Endothelial cell of umbilical vein (primary cell): ENCODE results near the gene ACTR3. TPM values are rescaled to one million over a fixed set of nuclear protein-coding genes. Genes with fewer than 3 reads are reported as not detected.
A peak's percentile ranks its signal among the peaks of the same experiment; 100 is the strongest.

Experiments
- BruUV-seq: library from RNA; stranded (reverse); fragments of 400-500 nt; replicated peaks from 2 replicates; lab custom pipeline; 2021; lab: Mats Ljungman, UMichigan
- CTCF ChIA-PET: fragments of 300-600, 350-600 bp; sonication (Branson Sonifier 250); formaldehyde crosslinking; loops from one replicate; lab custom pipeline; 2021; ENCODE audit warnings: antibody characterized with exemption, inconsistent platforms; lab: Charles Lee
- POLR2A ChIA-PET: fragments of 300-600, 350-600 bp; sonication (Branson Sonifier 250); formaldehyde crosslinking; loops from one replicate; lab custom pipeline; 2021; ENCODE audit warnings: antibody characterized with exemption, inconsistent platforms; lab: Charles Lee
- DNase-seq: peaks from one replicate; pipeline ENCODE4 v3.0.0-alpha.2; 2011; ENCODE audit warnings: low read depth, low spot score
- FAIRE-seq: peaks from 2 replicates; lab custom pipeline; 2011; peaks lifted over from hg19 to GRCh38; lab: Jason Lieb, UNC
- H2AFZ ChIP-seq: 2 replicates; pipeline ENCODE4 v1.6.0; 2012; ENCODE audit warnings: low read depth, low read length, control low read depth, inconsistent platforms
- H3K27ac ChIP-seq: 2 replicates; pipeline ENCODE4 v1.5.1; 2011; ENCODE audit warnings: low read depth, mild to moderate bottlenecking, control low read depth, low read length, moderate library complexity; ENCODE audit not compliant: insufficient read depth
- H3K27me3 ChIP-seq, 2 experiments: 2 replicates each; pipeline versions ENCODE4 v1.6.0 to v1.6.1; 2011; ENCODE audit warnings: low read length in 2 of 2, mixed read lengths in 1 of 2; ENCODE audit not compliant: control insufficient read depth in 2 of 2, insufficient read depth in 2 of 2
- H3K36me3 ChIP-seq, 2 experiments: 2 replicates in 1 of 2; 3 replicates in 1 of 2; pipeline ENCODE4 v1.5.1; 2011; ENCODE audit warnings: low read length in 2 of 2, mild to moderate bottlenecking in 1 of 2, moderate library complexity in 1 of 2; ENCODE audit not compliant: control insufficient read depth in 2 of 2, insufficient read depth in 2 of 2; ENCODE audit errors: extremely low read depth in 1 of 2
- H3K4me1 ChIP-seq: 3 replicates; pipeline ENCODE4 v1.5.1; 2011; ENCODE audit warnings: mild to moderate bottlenecking, low read length; ENCODE audit not compliant: control insufficient read depth, insufficient read depth; ENCODE audit errors: extremely low read depth
- H3K4me2 ChIP-seq: 2 replicates; pipeline ENCODE4 v1.6.1; 2011; ENCODE audit warnings: low read length, control low read depth, mixed read lengths; ENCODE audit not compliant: insufficient read depth
- H3K4me3 ChIP-seq, 3 experiments: fragments of 200-600 bp in 1 of 3; sonication (generic), shearing (Covaris generic) in 1 of 3; replicated peaks in 1 of 3; 2 replicates each; pipeline ENCODE4 v1.5.1; 2011 to 2016; ENCODE audit warnings: control low read depth in 3 of 3, low read length in 3 of 3, mild to moderate bottlenecking in 2 of 3, inconsistent platforms in 1 of 3, low read depth in 1 of 3, moderate library complexity in 1 of 3; ENCODE audit not compliant: insufficient read depth in 1 of 3
- H3K79me2 ChIP-seq: 2 replicates; pipeline ENCODE4 v1.6.0; 2012; ENCODE audit warnings: low read length, inconsistent platforms; ENCODE audit not compliant: control insufficient read depth, insufficient read depth
- H3K9ac ChIP-seq: replicated peaks from 2 replicates; pipeline ENCODE3; 2011; ENCODE audit warnings: low read length, control low read depth; ENCODE audit not compliant: insufficient read depth; ENCODE audit errors: extremely low read depth
- H3K9me1 ChIP-seq: replicated peaks from 3 replicates; pipeline ENCODE4 v1.6.0; 2011; ENCODE audit warnings: mild to moderate bottlenecking, low read length; ENCODE audit not compliant: control insufficient read depth, insufficient read depth; ENCODE audit errors: extremely low read depth
- H3K9me3 ChIP-seq: replicated peaks from 2 replicates; pipeline ENCODE4 v1.5.1; 2012; ENCODE audit warnings: low read length, inconsistent platforms; ENCODE audit not compliant: control insufficient read depth, insufficient read depth
- H4K20me1 ChIP-seq: replicated peaks from 2 replicates; pipeline ENCODE3; 2011; ENCODE audit warnings: mild to moderate bottlenecking, low read length; ENCODE audit not compliant: control insufficient read depth, insufficient read depth; ENCODE audit errors: extremely low read depth
- EZH2 ChIP-seq: IDR thresholded peaks from 2 replicates; pipeline ENCODE4 v1.6.1; 2012; ENCODE audit warnings: borderline replicate concordance, low read depth, mild to moderate bottlenecking, moderate library complexity, low read length, inconsistent platforms; ENCODE audit not compliant: severe bottlenecking
- FOS ChIP-seq: IDR thresholded peaks from 2 replicates; pipeline ENCODE4 v1.6.1; 2011; ENCODE audit warnings: mild to moderate bottlenecking, low read length, moderate library complexity, borderline replicate concordance; ENCODE audit not compliant: insufficient read depth
- GATA2 ChIP-seq: IDR thresholded peaks from 2 replicates; pipeline ENCODE4 v1.7.0; 2011; ENCODE audit warnings: low read depth, mild to moderate bottlenecking, moderate library complexity, mixed read lengths, low read length; ENCODE audit not compliant: insufficient read length, insufficient read depth
- JUN ChIP-seq: IDR thresholded peaks from 2 replicates; pipeline ENCODE4 v1.6.1; 2011; ENCODE audit warnings: borderline replicate concordance, low read depth; ENCODE audit not compliant: insufficient read length, insufficient read depth
- MYC ChIP-seq: IDR thresholded peaks from one replicate; pipeline ENCODE4 v1.6.1; 2011; ENCODE audit warnings: mild to moderate bottlenecking, low read depth, low read length
- POLR2A ChIP-seq: IDR thresholded peaks from 2 replicates; pipeline ENCODE4 v1.6.1; 2012; ENCODE audit warnings: low read depth, mild to moderate bottlenecking, control low read depth, low read length
- POLR2AphosphoS5 ChIP-seq: IDR thresholded peaks from 2 replicates; pipeline ENCODE4 v1.6.1; 2012; ENCODE audit warnings: low read depth, mild to moderate bottlenecking, control low read depth, low read length, moderate library complexity; ENCODE audit not compliant: insufficient read depth
- dilution Hi-C: fragments of 300-500 bp; cut with MboI; formaldehyde crosslinking; loops from one replicate; pipeline ENCODE4 v1.15.0; 2019; ENCODE audit warnings: low sequenced_read_pairs; ENCODE audit not compliant: extremely low pct_ligation_motif_present
- intact Hi-C: fragments of 100-400 bp; cut with micrococcal nuclease; formaldehyde crosslinking; loops from one replicate; pipeline ENCODE4 v1.10.0; 2022
- polyA plus RNA-seq, 4 experiments: library from polyadenylated mRNA; depleted of rRNA in 3 of 4; stranded (reverse) in 3 of 4; unstranded in 1 of 4; fragments of >200 nt; gene quantifications; 2 replicates each; pipeline versions ENCODE4 v1.2.1 to v1.2.3, GENCODE V29; 2011 to 2012; ENCODE audit warnings: missing spikeins in 1 of 4
- total RNA-seq: library from RNA; stranded (reverse); gene quantifications from 2 replicates; pipeline ENCODE4 v1.2.3, GENCODE V29; 2021
- TF ChIP-seq, protein P1 (sequence below), 2 donors: IDR thresholded peaks; 1 replicate in 1 of 2; 2 replicates in 1 of 2; pipeline ENCODE4 v1.5.1; 2011; ENCODE audit warnings: low read length in 2 of 2, mild to moderate bottlenecking in 2 of 2, moderate library complexity in 2 of 2, control low read depth in 1 of 2, inconsistent platforms in 1 of 2, low read depth in 1 of 2; ENCODE audit not compliant: insufficient read depth in 1 of 2; ENCODE audit errors: extremely low read depth in 1 of 2
- TF ChIP-seq, protein P2 (sequence below): IDR thresholded peaks from 2 replicates; pipeline ENCODE4 v1.6.1; 2011; ENCODE audit not compliant: insufficient read depth, insufficient read length

Gene ACTR3
- total and polyA plus RNA-seq, 2 donors (not counting 3 experiments of a cell fraction or from before 2014, with no cell fraction given), result 120 to 401 TPM

DNA sequence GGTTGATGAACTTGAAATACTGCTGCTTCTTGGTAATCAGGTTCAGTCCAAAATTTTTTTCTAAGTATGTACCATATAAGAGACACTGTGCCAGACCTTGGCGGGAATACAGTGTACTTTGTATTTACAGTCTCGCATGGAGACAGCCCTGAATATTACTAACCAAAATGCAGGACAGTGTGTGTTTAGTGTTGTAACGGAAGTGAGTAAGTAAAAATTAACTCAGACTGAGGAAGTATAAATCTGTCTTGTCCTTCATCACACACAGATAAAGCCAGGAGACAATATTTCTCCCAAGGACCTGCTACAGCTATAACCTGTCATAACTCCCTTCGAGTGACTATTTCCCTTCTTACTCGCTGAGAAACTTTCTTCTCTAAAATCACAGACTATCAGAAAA, 76.9 kb downstream of the ACTR3 start:
- ChIA-PET CTCF (interaction anchor here (1.6 to 2.2 kb wide), 3 partner anchors 8 to 14 kb away, joined by 4 to 11 read pairs (median 9); no protein-coding TSS in a partner anchor), POLR2A (no interaction called here)
- Histone ChIP-seq H3K79me2 (no peaks in the 10 kb centered on the region), H2AFZ (no peak overlapping the region), H3K9me1 (no peaks in the 10 kb centered on the region), H3K27ac (peak overlapping the region; percentile 49), H4K20me1 (no peaks in the 10 kb centered on the region), H3K36me3 (peaks cover 7 to 9% of the 10 kb centered on the region in 2 experiments), H3K9me3 (no peaks in the 10 kb centered on the region), H3K4me2 (peak overlapping the region; percentile 23), H3K9ac (peak overlapping the region; percentile 20), H3K4me1 (peaks cover 15% of the 10 kb centered on the region), H3K27me3 (no peaks in the 10 kb centered on the region), H3K4me3 (no peak overlapping the region)
- intact Hi-C loops (loop anchor here (5.0 kb wide), 2 partner anchors 75 to 210 kb away; partner anchors contain the start of genes ACTR3 and SLC35F5), dilution Hi-C loops (no loop called here)
- BruUV-seq, result no TSS peak
- peak; percentile 59 for DNase-seq
- no peak for FAIRE-seq
- TF ChIP-seq POLR2A, result peak; percentile 57
- TF ChIP-seq EZH2, result no peak
- peak; percentile 31 for TF ChIP-seq FOS
- TF ChIP-seq, protein P1, sequence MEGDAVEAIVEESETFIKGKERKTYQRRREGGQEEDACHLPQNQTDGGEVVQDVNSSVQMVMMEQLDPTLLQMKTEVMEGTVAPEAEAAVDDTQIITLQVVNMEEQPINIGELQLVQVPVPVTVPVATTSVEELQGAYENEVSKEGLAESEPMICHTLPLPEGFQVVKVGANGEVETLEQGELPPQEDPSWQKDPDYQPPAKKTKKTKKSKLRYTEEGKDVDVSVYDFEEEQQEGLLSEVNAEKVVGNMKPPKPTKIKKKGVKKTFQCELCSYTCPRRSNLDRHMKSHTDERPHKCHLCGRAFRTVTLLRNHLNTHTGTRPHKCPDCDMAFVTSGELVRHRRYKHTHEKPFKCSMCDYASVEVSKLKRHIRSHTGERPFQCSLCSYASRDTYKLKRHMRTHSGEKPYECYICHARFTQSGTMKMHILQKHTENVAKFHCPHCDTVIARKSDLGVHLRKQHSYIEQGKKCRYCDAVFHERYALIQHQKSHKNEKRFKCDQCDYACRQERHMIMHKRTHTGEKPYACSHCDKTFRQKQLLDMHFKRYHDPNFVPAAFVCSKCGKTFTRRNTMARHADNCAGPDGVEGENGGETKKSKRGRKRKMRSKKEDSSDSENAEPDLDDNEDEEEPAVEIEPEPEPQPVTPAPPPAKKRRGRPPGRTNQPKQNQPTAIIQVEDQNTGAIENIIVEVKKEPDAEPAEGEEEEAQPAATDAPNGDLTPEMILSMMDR (IDR thresholded peaks at IDR 0.05; ENCODE audit: extremely low read depth in 1 of 2, insufficient read depth in 1 of 2, low read depth in 1 of 2, low read length in 2 of 2), result no peak
- TF ChIP-seq, protein P2, sequence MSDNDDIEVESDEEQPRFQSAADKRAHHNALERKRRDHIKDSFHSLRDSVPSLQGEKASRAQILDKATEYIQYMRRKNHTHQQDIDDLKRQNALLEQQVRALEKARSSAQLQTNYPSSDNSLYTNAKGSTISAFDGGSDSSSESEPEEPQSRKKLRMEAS, result no peak
- peak; percentile 36 for TF ChIP-seq GATA2
- no peak for TF ChIP-seq MYC
- TF ChIP-seq JUN, result peak; percentile 22
- TF ChIP-seq POLR2AphosphoS5, result no peak
